NCI-H446 treated with DMSO at 0.1 percent for 48 hours (cell line): ENCODE measurements around the gene SLCO2A1.

Source experiments
- DNase-seq: peaks from one replicate; lab custom pipeline; 2025; lab: John Stamatoyannopoulos, UW

Gene SLCO2A1

GRCh38 chr3:133999891-134000685, 29.6 kb downstream of the SLCO2A1 start:
- DNase-seq, result no peak

- DNase-seq, result no peak
These were observed 31.0 kb downstream of the SLCO2A1 start for GRCh38 chr3:133998691-133999241.

DNA sequence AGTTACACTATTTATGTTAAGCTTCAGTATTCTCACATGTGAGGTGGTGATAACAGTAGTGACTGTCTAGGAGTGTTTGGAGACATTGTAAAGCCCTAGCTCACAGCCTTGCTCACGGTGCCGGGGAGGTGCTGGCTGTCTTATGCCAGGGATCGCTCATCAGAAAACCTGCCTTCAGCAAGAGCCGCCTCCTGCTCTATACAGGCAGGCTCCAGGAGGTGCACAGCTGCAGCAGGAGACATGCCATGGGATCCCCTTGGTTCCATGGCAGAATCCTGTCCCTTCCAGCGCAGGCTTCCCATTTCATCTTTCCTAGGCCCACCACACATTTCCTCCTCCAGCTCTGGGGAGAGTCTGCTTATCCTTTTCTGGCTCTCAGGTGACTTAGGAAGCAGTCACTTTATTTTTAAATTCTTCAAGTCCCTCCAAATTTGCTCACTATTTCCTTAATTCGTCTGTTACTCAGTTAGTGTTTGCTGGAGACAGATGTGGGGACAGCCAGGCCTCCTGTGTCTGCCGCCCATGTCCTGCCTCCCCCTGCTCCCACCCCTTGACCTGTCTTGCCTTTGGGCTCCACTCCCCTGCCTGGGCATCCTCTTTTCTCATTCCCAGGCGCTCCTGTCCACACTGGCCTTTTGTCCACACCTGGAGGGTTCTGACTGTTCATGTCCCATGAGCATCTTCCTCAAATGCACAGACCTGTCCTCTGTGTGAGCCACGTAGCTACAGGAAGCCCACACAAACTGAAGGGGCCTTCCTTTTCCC, 31.7 kb downstream of the SLCO2A1 start:
- no peak for DNase-seq

DNA sequence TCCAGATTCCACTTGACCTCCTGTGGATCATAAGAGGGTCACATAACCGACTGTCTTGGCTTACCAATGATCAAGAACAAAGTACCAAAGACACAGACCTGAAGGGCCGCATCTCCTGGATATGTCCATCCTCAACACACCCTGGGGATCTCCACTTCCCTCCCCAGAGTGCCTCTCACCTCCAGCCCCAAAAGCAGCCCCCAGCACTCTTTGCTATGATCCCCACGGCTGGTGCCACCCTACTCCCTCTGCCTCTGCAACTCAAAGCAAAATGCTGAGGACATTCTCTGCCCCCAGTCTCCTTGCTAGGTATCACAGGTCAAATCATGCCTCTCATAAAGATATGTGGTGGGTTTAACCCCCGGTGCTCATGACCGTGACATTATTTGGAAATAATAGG, 32.7 kb downstream of the SLCO2A1 start:
- no peak for DNase-seq

DNA sequence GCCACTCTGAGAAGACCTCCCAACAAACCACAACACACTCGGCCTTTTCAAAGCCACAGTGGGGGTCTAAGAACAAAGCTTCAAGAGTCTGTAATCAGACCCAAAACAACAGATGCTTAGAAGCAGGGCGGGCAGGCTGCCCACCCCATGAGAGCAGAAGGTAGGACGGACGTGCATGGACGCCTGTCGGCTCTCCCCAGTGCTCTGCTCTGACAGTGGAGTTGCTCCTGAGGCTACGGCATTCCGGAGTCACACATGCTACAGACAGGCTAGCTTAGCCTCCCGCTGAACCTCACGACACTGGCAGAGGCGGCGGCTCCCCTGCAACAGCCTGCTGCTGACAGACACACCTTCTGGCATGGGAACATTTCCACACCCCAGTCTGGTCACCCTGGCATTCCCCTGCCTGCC, 33.5 kb downstream of the SLCO2A1 start:
- DNase-seq, result peak; percentile 36

- no peak for DNase-seq
These were observed 34.5 kb downstream of the SLCO2A1 start for GRCh38 chr3:133995264-133995663.

- no peak for DNase-seq
These were observed 35.4 kb downstream of the SLCO2A1 start for GRCh38 chr3:133994166-133994890.

GRCh38 chr3:133992951-133993620, 36.6 kb downstream of the SLCO2A1 start:
- no peak for DNase-seq

DNA sequence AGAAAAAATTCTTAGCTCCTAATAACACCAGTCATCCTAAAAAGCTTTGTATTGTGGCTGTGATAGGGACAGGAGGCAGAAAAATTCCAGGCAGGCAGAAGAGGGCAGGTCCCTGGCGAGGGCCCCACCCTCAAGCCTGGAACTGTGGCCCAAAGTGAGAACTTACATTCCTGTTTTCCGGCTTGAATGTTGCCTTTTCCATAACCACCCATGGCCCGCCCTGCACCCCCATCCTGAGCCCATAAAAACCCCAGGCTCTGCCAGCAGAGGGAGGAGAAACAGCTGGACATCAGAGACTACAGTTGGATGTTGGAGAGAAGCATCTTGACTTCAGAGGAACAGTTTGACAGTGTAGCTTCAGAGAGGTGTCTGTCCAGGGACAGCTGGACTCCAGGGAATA, 37.3 kb downstream of the SLCO2A1 start:
- DNase-seq, result no peak

GRCh38 chr3:133991637-133992036, 38.1 kb downstream of the SLCO2A1 start:
- DNase-seq, result no peak

GRCh38 chr3:133991209-133991608, 38.5 kb downstream of the SLCO2A1 start:
- no peak for DNase-seq

- peak; percentile 16 for DNase-seq
These were observed 39.6 kb downstream of the SLCO2A1 start for GRCh38 chr3:133989936-133990702.

GRCh38 chr3:133988631-133989161, 41.0 kb downstream of the SLCO2A1 start:
- no peak for DNase-seq

GRCh38 chr3:133987948-133988484, 41.7 kb downstream of the SLCO2A1 start:
- no peak for DNase-seq

- DNase-seq, result no peak
These were observed 42.6 kb downstream of the SLCO2A1 start for GRCh38 chr3:133987136-133987535.

GRCh38 chr3:133986311-133986710, 43.4 kb downstream of the SLCO2A1 start:
- DNase-seq, result no peak

GRCh38 chr3:133984975-133985374, 44.8 kb downstream of the SLCO2A1 start:
- no peak for DNase-seq

GRCh38 chr3:133983576-133984560, 45.9 kb downstream of the SLCO2A1 start:
- DNase-seq, result no peak

DNA sequence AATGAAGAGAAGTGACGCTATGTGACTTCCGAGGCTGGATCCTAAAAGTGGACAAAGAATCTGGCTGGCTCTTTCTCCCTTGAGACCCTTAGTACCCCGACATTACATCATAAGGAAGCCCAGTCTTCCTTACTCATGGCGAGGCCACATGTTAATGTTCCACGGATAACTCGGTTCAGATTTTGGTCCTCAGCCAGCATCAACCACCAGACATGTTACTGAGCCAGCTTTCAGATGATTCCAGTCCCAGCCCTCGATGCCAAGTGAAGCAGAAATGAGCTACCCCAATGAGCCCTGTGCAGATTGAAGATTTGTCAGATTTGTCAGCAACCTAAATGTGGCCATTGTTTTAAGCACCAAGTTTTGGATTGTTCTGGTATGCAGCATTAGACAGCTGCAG, 46.6 kb downstream of the SLCO2A1 start:
- no peak for DNase-seq
